ENCODE results near the gene HIC2. TPM values are rescaled to one million over a fixed set of nuclear protein-coding genes. Genes with fewer than 3 reads are reported as not detected.
"Not testable (repeated sequence)": the region's sequence is repeated elsewhere in the genome, so short reads cannot be mapped to it uniquely, and the experiment has no call there.

HIC2 gene
- polyA plus RNA-seq, 3 donors, result 0.98 to 2.0 (median 1.6) TPM

GRCh38 chr22:21447694-21448402, 30.7 kb downstream of the HIC2 start:
- 52 to 92% (median 91%) methylated on average over 22 of the region's 22 CpGs for WGBS, 3 donors
- no peak overlapping the region for H3K27ac ChIP-seq (ENCODE audit: low read depth, low read length)

- WGBS, 3 donors, result 90 to 92% (median 90%) methylated on average over 23 of the region's 23 CpGs
- H3K27ac ChIP-seq (ENCODE audit: low read depth, low read length), result no peak overlapping the region
Measured at GRCh38 chr22:21448627-21449416, 31.7 kb downstream of the HIC2 start.

GRCh38 chr22:21449531-21450319, 32.6 kb downstream of the HIC2 start:
- H3K27ac ChIP-seq (ENCODE audit: low read depth, low read length), result no peak overlapping the region
- 92 to 94% (median 93%) methylated on average over 23 of the region's 23 CpGs for WGBS, 3 donors

- no peak overlapping the region for H3K27ac ChIP-seq (ENCODE audit: low read depth, low read length)
- WGBS, 3 donors, result 84 to 90% (median 85%) methylated on average over 17 to 19 of the region's 19 CpGs
Measured at GRCh38 chr22:21450320-21450831, 33.2 kb downstream of the HIC2 start.

GRCh38 chr22:21450858-21451353, 33.7 kb downstream of the HIC2 start:
- H3K27ac ChIP-seq (ENCODE audit: low read depth, low read length), result no peak overlapping the region
- 77 to 82% (median 82%) methylated on average over 9 of the region's 9 CpGs for WGBS, 3 donors

GRCh38 chr22:21451545-21452520, 34.7 kb downstream of the HIC2 start:
- no peak overlapping the region for H3K27ac ChIP-seq (ENCODE audit: low read depth, low read length)
- 78 to 82% (median 79%) methylated on average over 7 of the region's 7 CpGs for WGBS, 3 donors

GRCh38 chr22:21452666-21453065, 35.5 kb downstream of the HIC2 start:
- WGBS, 3 donors, result 95 to 96% (median 95%) methylated on average over 4 of the region's 4 CpGs
- H3K27ac ChIP-seq (ENCODE audit: low read depth, low read length), result not testable (repeated sequence)

- WGBS, 3 donors, result 88 to 94% (median 89%) methylated on average over 9 of the region's 9 CpGs
Measured at GRCh38 chr22:21454998-21455333, 37.8 kb downstream of the HIC2 start.

GRCh38 chr22:21455334-21456089, 38.3 kb downstream of the HIC2 start:
- no peak overlapping the region for H3K27ac ChIP-seq (ENCODE audit: low read depth, low read length)
- 88 to 93% (median 88%) methylated on average over 19 of the region's 19 CpGs for WGBS, 3 donors

More at GRCh38 chr22:21454998-21455333, 37.8 kb downstream of the HIC2 start:
- H3K27ac ChIP-seq (ENCODE audit: low read depth, low read length), result not testable (repeated sequence)

- WGBS, 3 donors, result 80 to 89% (median 89%) methylated on average over 19 of the region's 19 CpGs
- H3K27ac ChIP-seq (ENCODE audit: low read depth, low read length), result no peak overlapping the region
Measured at GRCh38 chr22:21457023-21457787, 40.0 kb downstream of the HIC2 start.

- not testable (repeated sequence) for H3K27ac ChIP-seq (ENCODE audit: low read depth, low read length)
- 75 to 100% (median 92%) methylated on average over 1 of the region's 4 CpGs for WGBS, 3 donors
Measured at GRCh38 chr22:21462672-21463071, 45.5 kb downstream of the HIC2 start.

GRCh38 chr22:21467337-21468193, 50.4 kb downstream of the HIC2 start, which contains the start of gene TMEM191C:
TSS of gene TMEM191C (plus strand) at chr22:21467387. CDS start at chr22:21467460, 73 bp downstream.
- not testable (repeated sequence) for H3K27ac ChIP-seq (ENCODE audit: low read depth, low read length)
- WGBS, 3 donors, result 0% methylated on average over 4 of the region's 74 CpGs; no CpG with 5 or more reads in 2 of the 3 donors

GRCh38 chr22:21468194-21469096, 51.3 kb downstream of the HIC2 start:
- WGBS, 3 donors, result 0% methylated on average over 5 to 13 of the region's 60 CpGs
- not testable (repeated sequence) for H3K27ac ChIP-seq (ENCODE audit: low read depth, low read length)
